Mesenteric fat pad (tissue), 1 donor: ENCODE results near the gene KCNA10. TPM values are rescaled to one million over a fixed set of nuclear protein-coding genes. Genes with fewer than 3 reads are reported as not detected.

Experiments used
- DNase-seq: peaks from one replicate; pipeline ENCODE4 v3.0.0-alpha.2; 2020; ENCODE audit warnings: low spot score
- long read RNA-seq: library from polyadenylated mRNA; unstranded; transcript quantifications from one replicate; pipeline ENCODE4 v2.0.0, GENCODE V29; 2020
- total RNA-seq: library from RNA; stranded (reverse); fragmentation: NEBNext Ultra II Directional; extraction: Animal tissue kit (Norgen Biotek cat#: 25700); gene quantifications from one replicate; pipeline ENCODE4 v1.2.1, GENCODE V29; 2021
- donor health status: DM: yes; HTN: yes; CAD: no.

Gene KCNA10
- total RNA-seq, result not detected
- long read RNA-seq, result 0 reads

- no peak for DNase-seq
These were observed at the start of gene KCNA10 for GRCh38 chr1:110519125-110519810. Gene KCNA10, minus strand, starts transcription at chr1:110519175. Its CDS starts 388 bp downstream, at chr1:110518787.

- DNase-seq, result no peak
These were observed 47.9 kb upstream of the KCNA10 start for GRCh38 chr1:110566836-110567235.

GRCh38 chr1:110565565-110565964 is 46.6 kb upstream of the KCNA10 start:
- no peak for DNase-seq

- DNase-seq, result no peak
These were observed 44.1 kb upstream of the KCNA10 start for GRCh38 chr1:110563089-110563488.

- no peak for DNase-seq
These were observed 42.6 kb upstream of the KCNA10 start for GRCh38 chr1:110561596-110561995.

- DNase-seq, result no peak
These were observed 40.2 kb upstream of the KCNA10 start for GRCh38 chr1:110559157-110559556.

- no peak for DNase-seq
These were observed 38.5 kb upstream of the KCNA10 start for GRCh38 chr1:110557481-110557880.

GRCh38 chr1:110556471-110556807 is 37.5 kb upstream of the KCNA10 start:
- no peak for DNase-seq

GRCh38 chr1:110555807-110556470 is 37.0 kb upstream of the KCNA10 start:
- DNase-seq, result no peak

- no peak for DNase-seq
These were observed 36.2 kb upstream of the KCNA10 start for GRCh38 chr1:110554871-110555801.

- DNase-seq, result no peak
These were observed 32.4 kb upstream of the KCNA10 start for GRCh38 chr1:110551278-110551809.

- no peak for DNase-seq
These were observed 30.9 kb upstream of the KCNA10 start for GRCh38 chr1:110549831-110550230.

GRCh38 chr1:110548381-110548780 is 29.4 kb upstream of the KCNA10 start:
- DNase-seq, result no peak

- DNase-seq, result no peak
These were observed 28.0 kb upstream of the KCNA10 start for GRCh38 chr1:110547017-110547416.

GRCh38 chr1:110545492-110545891 is 26.5 kb upstream of the KCNA10 start:
- no peak for DNase-seq

GRCh38 chr1:110544753-110545152 is 25.8 kb upstream of the KCNA10 start:
- DNase-seq, result no peak

GRCh38 chr1:110542725-110543124 is 23.8 kb upstream of the KCNA10 start:
- DNase-seq, result no peak

- DNase-seq, result peak; percentile 45
These were observed 23.0 kb upstream of the KCNA10 start for GRCh38 chr1:110541906-110542395.

GRCh38 chr1:110540891-110541685 is 22.1 kb upstream of the KCNA10 start:
- no peak for DNase-seq

- DNase-seq, result no peak
These were observed 19.9 kb upstream of the KCNA10 start for GRCh38 chr1:110538921-110539320.

GRCh38 chr1:110538075-110538474 is 19.1 kb upstream of the KCNA10 start:
- no peak for DNase-seq
